DMS 273 (cell line): ENCODE data around the gene SMIM30.

Experiments used
- DNase-seq: peaks from one replicate; lab custom pipeline; 2025; ENCODE audit not compliant: unreplicated experiment; lab: John Stamatoyannopoulos, UW

Gene SMIM30

DNA sequence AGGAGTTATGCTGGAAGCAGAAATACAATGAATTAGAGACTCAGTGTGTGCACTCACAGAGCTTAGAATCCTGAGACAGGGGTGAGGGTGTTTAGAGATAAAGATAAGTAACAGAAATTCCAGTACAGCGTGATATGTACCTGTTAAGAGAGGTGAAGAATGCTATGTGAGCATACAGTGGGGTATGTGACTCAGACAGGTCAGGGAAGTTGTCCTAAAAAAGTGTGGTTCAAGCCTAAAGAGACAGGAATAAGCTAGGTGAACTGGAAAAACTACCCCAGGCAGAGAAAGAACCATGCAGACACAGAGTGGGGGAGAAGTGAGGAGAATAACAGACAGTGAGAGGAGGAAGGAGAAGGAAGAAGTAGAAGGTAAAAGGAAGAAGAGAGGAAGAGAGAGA is 8.6 kb downstream of the SMIM30 start:
- DNase-seq = no peak

DNA sequence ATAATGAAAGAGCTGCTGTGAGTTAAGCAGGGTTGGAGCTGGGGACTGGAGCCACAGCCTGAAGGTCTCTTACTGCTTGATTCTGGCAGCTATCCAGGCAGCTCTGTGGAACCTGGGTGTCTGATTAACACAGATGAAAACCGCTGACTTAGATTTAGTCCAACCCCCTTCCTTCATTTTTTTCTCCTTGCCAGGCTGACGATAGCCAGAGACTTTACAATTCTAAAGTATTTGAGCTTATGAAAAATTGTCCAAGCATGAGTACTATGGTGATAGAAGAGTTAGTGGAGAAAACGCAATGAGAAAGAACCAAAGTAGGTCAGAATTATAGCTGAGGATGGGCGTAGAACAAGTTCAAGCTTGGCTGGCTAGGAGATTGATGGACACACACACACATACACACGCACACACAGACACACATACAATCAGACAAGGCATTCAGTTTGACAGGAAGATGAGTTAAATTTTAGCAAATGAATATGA is 18.2 kb downstream of the SMIM30 start:
- DNase-seq = peak; percentile 31

DNA sequence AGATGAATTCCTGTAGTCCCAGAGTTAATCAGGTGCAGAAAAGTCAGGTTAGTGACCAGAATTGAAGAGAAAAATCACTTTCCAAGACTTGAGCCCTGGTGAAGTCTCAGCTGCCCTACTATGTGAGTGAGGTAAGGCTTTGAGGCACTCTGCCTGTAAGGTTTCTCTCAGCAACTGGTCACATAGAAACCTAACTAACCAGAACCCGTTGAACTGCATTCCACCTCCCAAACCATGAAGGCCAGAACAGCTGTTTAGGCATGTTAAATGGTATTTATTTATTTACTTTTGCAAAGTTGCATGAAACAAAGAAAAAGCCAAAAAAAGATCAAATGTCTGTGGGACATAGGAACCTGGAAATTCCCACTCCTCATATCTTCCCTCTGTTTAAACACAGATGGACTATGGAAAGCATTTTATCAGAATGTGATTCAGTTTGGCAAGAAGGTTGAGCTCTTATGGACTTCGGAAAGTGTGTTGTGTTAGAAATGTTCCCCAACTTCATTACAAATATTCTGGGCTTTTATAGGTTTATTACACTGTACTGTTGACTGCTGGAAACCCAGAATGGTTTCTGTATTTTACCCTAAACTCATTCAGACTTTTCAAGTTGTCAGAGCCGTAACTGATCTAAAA is 19.0 kb downstream of the SMIM30 start:
- DNase-seq = no peak

DNA sequence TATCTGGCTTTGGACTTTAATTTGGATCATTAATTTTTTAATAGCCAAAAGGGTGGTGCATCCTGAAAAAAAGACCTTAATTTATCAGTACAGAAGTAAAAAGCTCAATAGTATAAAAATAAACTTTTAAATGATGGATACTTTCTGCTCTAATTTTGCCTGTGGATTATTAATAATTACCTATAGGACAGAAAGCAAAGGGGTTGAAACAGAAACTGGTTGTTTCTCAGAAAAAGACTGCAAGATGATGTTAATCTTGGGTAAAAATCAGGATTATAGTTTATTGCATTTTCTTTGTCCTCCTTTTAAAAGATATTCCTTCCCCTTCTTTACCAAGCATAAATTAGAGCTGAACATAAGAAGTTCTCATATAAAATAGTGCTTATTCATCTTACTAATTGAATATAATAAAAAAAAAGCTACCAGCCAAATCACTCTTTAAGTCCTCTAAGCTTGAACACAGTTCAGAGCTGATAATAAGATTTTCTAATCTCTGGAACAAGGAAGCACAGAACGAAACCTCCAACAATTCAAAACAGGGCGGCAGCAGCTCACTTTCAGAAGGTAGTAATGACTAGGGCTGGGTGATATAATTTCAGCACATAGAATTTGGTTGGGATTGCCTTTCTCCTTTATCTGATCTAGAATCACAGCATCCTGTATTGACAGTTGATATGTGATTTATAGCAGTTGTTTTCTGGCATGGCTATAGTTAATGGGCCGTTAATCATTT is 23.7 kb downstream of the SMIM30 start:
- no peak for DNase-seq

DNA sequence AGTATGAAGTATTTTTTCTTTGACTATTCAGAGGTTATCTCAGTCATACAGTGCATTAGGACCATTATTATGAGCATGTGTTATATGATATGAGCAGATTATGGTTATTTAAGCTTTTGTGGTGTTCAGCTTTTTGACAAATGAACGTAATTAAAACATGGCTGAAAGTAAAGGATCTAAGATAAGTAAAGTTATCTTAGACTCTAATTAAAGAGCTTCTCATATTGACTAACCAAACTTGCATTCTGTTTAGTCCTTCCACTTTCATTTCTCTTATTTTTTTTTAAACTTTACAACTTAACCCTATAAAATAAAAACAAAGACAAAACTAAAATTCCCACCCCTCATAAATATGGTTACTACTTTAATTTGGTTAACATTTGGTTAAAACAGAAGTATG is 24.8 kb downstream of the SMIM30 start:
- DNase-seq = no peak

DNA sequence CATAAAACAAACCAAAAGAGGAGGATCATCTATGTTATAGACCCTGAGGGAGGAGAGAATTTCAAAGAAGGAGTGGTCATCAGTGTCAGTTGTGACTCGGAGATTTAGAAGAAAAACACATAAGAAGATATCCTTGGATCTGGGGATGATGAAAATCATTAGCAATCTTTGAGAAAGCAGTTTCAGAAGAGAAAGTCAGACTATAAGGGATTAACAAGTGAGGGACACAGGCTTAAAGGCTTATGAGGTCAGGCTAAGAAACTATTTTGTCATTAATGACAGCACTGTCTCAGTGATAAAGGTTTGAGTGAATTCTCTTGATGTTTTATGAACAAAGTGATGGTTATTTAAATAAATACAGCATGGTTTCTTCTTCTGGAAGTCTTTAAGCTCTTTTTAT is 25.6 kb downstream of the SMIM30 start:
- DNase-seq = no peak

DNA sequence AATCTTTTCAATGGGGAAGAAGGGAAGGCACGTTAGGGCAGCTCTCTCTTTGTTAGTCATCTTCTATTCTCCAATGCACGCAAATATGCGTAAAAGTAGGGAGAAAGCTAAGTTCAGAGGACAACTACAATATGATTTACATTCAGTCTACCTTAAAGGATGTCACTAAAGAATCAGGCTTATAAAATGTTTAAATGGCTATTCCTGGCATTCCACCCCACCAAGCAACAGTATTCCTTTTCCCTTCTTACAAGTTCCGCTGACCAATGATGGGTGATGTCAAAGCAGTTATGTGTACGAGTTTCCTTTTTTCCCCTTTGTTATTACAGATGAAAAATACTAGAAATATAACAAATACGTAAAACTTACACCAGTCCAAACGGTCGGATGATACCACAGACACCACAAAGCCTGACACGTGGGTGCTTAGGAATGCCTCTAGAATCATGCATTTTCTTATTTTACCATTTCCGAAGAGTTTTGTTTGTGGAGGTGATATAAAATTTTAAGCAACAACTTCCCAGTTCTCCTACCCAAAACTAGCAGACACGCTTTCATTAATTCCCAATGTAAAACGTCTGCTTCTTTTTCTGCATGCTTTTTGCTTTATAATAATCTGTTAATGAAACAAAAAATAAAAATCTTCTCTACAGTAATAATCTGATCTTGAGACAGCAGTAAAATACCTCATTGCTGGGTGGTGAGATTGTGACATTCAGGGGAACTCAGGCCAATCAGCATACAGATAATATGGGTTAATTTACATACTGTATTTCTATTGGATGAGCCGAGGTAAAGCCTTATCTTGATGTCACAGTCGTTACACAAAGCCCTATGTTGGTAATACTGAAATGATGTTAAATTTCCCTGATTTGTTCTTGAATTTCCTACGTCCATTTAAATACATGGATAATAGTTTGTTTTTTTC is 31.0 kb downstream of the SMIM30 start:
- peak; percentile 57 for DNase-seq

DNA sequence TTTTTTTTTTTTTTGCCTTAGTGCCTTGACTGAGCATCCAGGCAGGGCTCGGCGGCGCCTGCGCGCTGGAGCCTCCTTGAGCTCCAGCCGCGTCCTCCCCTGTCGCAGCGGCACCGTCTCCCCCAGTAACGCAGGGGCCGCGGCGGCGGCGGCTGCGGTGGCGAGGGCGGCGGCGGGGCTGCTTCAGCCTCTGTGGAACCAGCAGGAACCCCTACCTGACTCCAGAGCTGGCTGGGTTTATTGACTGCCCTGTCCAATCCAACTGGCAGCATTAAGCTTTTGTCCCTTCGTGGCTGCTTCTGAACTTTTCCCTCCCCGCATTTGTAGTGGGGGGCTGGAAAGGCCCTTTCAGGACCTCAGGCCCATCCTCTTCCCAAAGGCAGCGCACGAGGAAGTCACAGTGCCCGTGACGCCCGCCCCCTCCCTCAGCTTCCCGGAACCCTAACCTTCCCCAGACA is 31.9 kb downstream of the SMIM30 start, which contains the start of gene GPR85:
Gene GPR85 (minus strand): TSS at position 397 of the 458 bp plus-strand sequence. CDS start 2,106 bp downstream, outside the sequence.
- DNase-seq = peak; percentile 87

DNA sequence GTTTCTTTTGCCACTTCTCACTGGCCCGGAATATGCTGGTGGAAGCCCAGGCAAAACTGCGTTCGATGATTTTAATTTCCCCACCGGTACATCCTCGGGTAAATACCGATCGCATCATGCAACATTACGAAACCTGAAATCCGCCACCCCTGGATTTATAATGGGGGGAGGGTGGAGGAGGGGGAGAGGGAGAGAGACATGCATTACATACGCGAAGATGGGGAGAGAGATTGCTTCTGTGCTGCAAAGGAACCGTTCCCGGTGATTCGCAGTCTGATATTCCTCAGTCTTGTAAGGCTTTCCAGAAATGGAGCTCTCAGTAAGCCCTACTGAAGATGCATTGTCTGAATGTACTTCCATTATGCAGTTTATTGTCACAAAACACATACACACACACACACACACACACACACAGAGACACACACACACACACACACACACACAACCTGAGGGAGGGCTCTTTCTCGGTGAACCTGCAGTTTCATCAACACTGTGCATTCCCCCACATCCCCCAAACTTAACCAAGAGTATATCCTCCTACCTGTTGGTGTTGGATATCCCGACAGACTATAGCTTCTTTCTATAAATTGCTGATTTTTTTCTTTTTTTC is 32.5 kb downstream of the SMIM30 start:
- DNase-seq = peak; percentile 51

DNA sequence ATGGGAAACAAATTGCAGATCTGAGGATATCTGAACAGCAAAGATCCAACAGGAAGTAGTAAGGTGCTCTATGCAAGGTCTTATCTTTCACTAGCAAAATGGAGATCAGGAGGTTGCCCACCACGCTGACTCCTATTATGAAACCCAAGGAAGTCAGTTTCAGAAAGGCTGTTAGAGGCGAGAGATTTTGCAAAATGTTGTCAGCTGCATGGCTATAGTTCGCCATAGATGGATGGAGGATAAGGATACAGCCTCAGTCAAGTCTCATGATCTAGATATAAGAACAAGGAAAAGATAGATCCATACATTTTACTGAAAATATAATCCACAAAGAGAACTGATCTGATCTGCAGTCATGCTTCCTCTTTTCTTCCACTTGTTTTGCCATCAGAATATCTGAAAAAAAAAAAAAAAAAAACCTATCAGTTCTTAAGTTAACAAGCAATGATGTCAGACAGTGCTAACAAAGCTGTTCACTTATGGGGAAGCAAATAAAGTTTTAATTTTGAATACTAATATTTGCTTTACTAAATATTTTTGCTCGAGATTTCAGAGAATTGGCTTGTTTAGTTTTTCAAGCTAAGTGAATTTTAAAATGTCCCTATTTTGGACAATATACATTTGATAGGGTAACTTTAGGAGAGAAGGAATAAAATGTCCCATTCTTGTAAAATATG is 33.7 kb downstream of the SMIM30 start:
- no peak for DNase-seq

DNA sequence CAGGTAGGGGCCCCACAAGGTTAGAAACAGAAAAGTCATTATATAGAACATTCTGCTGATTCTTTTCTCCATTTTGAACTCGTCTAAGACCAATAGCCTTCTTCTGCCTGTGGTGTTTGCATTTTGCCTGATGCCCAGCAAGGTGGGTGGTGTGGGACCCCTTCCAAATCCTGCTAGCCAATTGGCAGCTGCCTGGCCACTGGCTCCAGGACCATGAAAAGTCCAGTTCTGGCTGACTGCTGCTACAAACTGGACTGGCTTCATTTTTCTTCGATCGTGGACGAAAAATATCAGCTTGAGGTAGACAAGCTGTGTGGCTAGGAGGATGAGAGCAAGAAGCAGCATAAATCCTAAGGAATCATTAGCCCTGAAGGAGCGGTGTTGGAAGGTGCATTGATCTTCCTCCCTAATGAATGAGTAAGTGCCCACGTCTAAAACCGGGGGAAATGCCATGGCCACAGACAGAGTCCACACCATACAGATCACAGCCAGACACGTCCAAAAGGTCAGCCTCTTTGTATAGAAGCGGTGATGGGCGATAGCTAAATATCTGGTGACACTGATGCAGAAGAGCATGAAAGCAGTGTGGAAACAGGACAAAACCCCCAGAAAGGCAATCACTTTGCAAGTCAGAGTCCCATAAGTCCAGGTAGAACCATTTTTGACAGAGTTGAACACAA is 34.4 kb downstream of the SMIM30 start:
- DNase-seq = no peak

DNA sequence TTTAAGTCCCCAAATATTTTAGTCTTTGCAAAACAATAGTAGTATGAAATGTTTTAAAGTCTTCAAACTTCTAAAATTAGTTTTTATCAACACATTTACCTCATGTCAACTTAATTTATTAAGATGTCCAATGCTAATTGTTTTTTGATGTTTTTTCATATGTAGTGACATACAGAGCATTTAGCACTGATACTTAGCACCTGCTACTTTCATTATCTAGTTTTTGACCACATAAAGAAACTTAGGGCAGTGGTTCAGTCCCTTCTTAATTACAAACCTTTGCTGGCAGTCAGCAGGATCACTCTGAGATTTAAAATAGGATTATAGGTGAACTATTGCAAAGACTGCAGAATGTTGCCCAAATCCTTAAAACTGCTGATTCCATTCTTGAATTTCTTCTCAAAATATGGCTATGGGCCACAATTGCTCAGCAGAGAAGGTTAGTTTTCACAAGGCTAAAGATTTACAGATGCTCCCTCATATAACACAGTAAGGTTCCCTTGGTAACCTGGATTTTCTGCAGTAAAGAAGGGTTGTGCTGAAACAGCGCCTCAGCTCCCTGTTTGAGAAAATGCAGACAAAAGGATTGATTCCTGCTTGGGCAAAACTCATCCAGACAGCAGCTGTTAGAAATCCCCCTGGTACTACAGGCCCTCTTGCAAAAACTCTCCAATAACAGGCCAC is 35.1 kb downstream of the SMIM30 start:
- peak; percentile 17 for DNase-seq

DNA sequence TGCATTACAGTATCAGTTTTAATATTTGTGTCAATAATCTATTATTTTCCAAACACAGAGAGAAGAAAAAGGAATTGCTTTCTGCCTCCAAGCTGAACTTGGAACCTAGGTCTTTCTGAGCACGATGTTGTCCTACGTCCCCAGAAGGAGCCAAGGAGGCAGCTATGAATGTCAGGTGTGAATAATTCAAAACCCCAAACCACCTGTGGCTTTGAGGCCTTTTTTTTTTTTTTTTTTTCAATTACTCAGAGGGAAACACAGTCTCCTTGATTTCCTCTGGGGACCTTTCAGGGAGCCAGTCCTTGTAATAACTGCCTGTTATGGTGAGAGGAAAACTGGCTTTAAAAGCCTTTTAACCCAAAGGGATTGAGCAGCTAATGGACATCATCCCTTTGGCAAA is 40.0 kb downstream of the SMIM30 start:
- no peak for DNase-seq

DNA sequence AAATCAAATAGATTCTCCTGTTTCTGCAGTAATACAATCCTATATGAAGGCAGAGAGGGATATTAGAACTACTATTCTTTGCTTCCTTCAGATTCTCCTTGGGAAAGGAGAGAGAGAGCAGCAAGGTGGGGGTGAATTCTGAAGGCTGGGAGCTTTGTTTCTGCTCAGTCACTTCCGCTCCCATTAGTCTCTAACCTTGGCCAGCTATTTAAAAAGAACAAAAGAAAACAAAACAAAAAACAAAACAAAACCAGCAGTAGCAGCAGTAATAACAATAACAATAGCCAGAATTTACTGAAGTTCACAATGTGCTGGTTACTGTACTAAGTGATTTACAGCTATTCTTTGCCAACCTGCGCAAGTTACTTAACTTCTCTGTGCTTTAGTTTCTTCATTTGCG is 41.7 kb downstream of the SMIM30 start:
- DNase-seq = no peak

DNA sequence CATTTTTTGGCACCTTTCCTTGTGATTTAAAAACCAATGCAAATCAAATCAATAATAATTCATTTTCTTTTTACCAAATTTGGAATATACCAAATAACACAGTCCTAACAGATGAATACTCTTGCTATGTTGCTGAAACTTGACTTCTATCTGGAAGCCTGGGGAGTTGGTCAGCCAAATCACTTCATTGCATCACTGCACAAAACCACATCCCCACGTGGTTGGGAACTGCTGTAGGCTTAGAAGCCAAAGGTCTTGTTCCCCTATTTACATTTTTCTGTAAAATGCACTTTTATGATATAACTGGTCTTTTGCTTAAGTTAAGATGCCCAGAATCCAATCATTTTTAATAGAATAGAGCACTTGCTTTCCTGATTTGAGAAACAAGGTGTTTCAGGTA is 46.9 kb downstream of the SMIM30 start:
- no peak for DNase-seq
